Keratinocyte (primary cell): ENCODE data around the gene ATRX. TPM values are rescaled to one million over a fixed set of nuclear protein-coding genes. Genes with fewer than 3 reads are reported as not detected.

ENCODE experiments used
- DNase-seq: peaks from one replicate; pipeline ENCODE4 v3.0.0-alpha.2; 2011; ENCODE audit warnings: low read depth, missing footprints, low spot score
- FAIRE-seq: peaks from 2 replicates; lab custom pipeline; 2011; peaks lifted over from hg19 to GRCh38; lab: Jason Lieb, UNC
- H2AFZ ChIP-seq: 2 replicates; pipeline ENCODE4 v1.6.0; 2012; ENCODE audit warnings: low read length, control low read depth, inconsistent platforms; ENCODE audit not compliant: control insufficient read depth
- H3K27ac ChIP-seq: 2 replicates; pipeline ENCODE4 v1.5.1; 2011; ENCODE audit warnings: low read length; ENCODE audit not compliant: control insufficient read depth, insufficient read depth
- H3K27me3 ChIP-seq: 3 replicates; pipeline ENCODE4 v1.6.0; 2011; ENCODE audit warnings: low read length; ENCODE audit not compliant: control insufficient read depth, insufficient read depth; ENCODE audit errors: extremely low read depth
- H3K36me3 ChIP-seq, 2 experiments: 2 replicates in 1 of 2; 3 replicates in 1 of 2; pipeline ENCODE4 v1.5.1; 2011; ENCODE audit warnings: low read length in 2 of 2, mild to moderate bottlenecking in 1 of 2; ENCODE audit not compliant: control insufficient read depth in 2 of 2, insufficient read depth in 2 of 2; ENCODE audit errors: extremely low read depth in 1 of 2
- H3K4me1 ChIP-seq: 3 replicates; pipeline ENCODE4 v1.5.1; 2011; ENCODE audit warnings: low read length; ENCODE audit not compliant: control insufficient read depth, insufficient read depth; ENCODE audit errors: extremely low read depth
- H3K4me2 ChIP-seq: 3 replicates; pipeline ENCODE4 v1.6.0; 2011; ENCODE audit warnings: low read depth, low read length; ENCODE audit not compliant: control insufficient read depth, insufficient read depth; ENCODE audit errors: extremely low read depth
- H3K4me3 ChIP-seq, 3 experiments: fragments of 200-600 bp in 1 of 3; sonication (generic) in 1 of 3; 2 replicates in 2 of 3; 3 replicates in 1 of 3; pipeline ENCODE4 v1.5.1; 2011 to 2016; ENCODE audit warnings: low read length in 3 of 3, mild to moderate bottlenecking in 3 of 3, control low read depth in 2 of 3, inconsistent platforms in 1 of 3, low read depth in 1 of 3, mixed read lengths in 1 of 3, mixed run types in 1 of 3, moderate library complexity in 1 of 3; ENCODE audit not compliant: control insufficient read depth in 2 of 3, insufficient read depth in 2 of 3; ENCODE audit errors: extremely low read depth in 1 of 3
- H3K79me2 ChIP-seq: 2 replicates; pipeline ENCODE4 v1.6.0; 2012; ENCODE audit warnings: low read length; ENCODE audit not compliant: control insufficient read depth, insufficient read depth
- H3K9ac ChIP-seq: 3 replicates; pipeline ENCODE4 v1.6.0; 2011; ENCODE audit warnings: low read length; ENCODE audit not compliant: control insufficient read depth, insufficient read depth; ENCODE audit errors: extremely low read depth
- H3K9me1 ChIP-seq: 3 replicates; pipeline ENCODE4 v1.6.0; 2011; ENCODE audit warnings: low read length; ENCODE audit not compliant: control insufficient read depth, insufficient read depth; ENCODE audit errors: extremely low read depth
- H3K9me3 ChIP-seq: 2 replicates; pipeline ENCODE4 v1.5.1; 2012; ENCODE audit warnings: low read depth, low read length; ENCODE audit not compliant: control insufficient read depth
- H4K20me1 ChIP-seq: 3 replicates; pipeline ENCODE4 v1.6.0; 2011; ENCODE audit warnings: low read length; ENCODE audit not compliant: control insufficient read depth, insufficient read depth; ENCODE audit errors: extremely low read depth
- EZH2 ChIP-seq: IDR thresholded peaks from one replicate; pipeline ENCODE4 v1.6.1; 2012; ENCODE audit warnings: inconsistent platforms, mild to moderate bottlenecking, low read length, moderate library complexity
- dilution Hi-C: fragments of 300-500 bp; cut with MboI; formaldehyde crosslinking; loops from one replicate; pipeline ENCODE4 v1.7.0; 2020; ENCODE audit warnings: low sequenced_read_pairs; ENCODE audit not compliant: extremely low pct_ligation_motif_present
- polyA plus RNA-seq, 5 experiments: library from polyadenylated mRNA; depleted of rRNA in 3 of 5; stranded (reverse) in 3 of 5; stranded (forward) in 1 of 5; unstranded in 1 of 5; fragments of >200 nt; gene quantifications; 1 replicate in 1 of 5; 2 replicates in 3 of 5; 3 replicates in 1 of 5; pipeline versions ENCODE4 v1.2.1 to v1.2.3, GENCODE V29; 2011 to 2012; ENCODE audit warnings: missing spikeins in 2 of 5, low read depth in 1 of 5, low replicate concordance in 1 of 5
- TF ChIP-seq, protein P1 (sequence below), 3 experiments: IDR thresholded peaks in 1 of 3; conservative IDR thresholded peaks in 1 of 3; optimal IDR thresholded peaks in 1 of 3; 2 replicates in 2 of 3; 3 replicates in 1 of 3; pipeline versions ENCODE3 to v1.5.1; 2011; ENCODE audit warnings: low read length in 3 of 3, mild to moderate bottlenecking in 3 of 3, moderate library complexity in 2 of 3, control low read depth in 1 of 3, inconsistent platforms in 1 of 3; ENCODE audit not compliant: insufficient read depth in 2 of 3; ENCODE audit errors: extremely low read depth in 1 of 3

The ATRX gene
- polyA plus RNA-seq, 1 donor (not counting 4 experiments of a cell fraction or from before 2014, with no cell fraction given), result 31.3 TPM

DNA sequence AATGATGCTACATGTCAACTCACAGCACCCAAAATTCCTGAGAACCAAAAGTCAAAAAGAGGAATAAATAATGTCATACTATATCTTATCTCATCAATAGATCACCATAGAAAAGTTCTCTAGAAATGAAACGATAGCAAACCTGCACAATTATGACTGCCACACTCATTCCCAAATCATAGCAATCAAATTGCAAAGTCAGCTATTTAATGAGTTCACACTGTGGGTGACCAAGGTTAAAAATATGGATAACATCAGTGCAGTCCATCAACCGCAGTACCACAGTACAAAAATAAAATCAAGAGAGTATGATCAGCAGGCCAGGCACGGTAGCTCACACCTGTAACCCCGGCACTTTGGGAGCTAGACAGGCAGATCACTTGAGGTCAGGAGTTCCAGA, 62.3 kb downstream of the ATRX start:
- no peaks in the 10 kb centered on the region for H3K9me3 ChIP-seq
- TF ChIP-seq EZH2, result no peak
- TF ChIP-seq, protein P1, sequence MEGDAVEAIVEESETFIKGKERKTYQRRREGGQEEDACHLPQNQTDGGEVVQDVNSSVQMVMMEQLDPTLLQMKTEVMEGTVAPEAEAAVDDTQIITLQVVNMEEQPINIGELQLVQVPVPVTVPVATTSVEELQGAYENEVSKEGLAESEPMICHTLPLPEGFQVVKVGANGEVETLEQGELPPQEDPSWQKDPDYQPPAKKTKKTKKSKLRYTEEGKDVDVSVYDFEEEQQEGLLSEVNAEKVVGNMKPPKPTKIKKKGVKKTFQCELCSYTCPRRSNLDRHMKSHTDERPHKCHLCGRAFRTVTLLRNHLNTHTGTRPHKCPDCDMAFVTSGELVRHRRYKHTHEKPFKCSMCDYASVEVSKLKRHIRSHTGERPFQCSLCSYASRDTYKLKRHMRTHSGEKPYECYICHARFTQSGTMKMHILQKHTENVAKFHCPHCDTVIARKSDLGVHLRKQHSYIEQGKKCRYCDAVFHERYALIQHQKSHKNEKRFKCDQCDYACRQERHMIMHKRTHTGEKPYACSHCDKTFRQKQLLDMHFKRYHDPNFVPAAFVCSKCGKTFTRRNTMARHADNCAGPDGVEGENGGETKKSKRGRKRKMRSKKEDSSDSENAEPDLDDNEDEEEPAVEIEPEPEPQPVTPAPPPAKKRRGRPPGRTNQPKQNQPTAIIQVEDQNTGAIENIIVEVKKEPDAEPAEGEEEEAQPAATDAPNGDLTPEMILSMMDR (optimal IDR thresholded peaks at IDR 0.05 in 1 of 3, IDR thresholded peaks at IDR 0.05 in 1 of 3, conservative IDR thresholded peaks at IDR 0.05 in 1 of 3; ENCODE audit: extremely low read depth in 1 of 3, insufficient read depth in 2 of 3, low read length in 3 of 3), result no peak
- no peak overlapping the region for H2AFZ ChIP-seq
- H3K4me2 ChIP-seq, result no peak overlapping the region
- H3K9me1 ChIP-seq, result no peaks in the 10 kb centered on the region
- peaks cover 66% of the 10 kb centered on the region for H3K79me2 ChIP-seq
- H3K27me3 ChIP-seq, result no peaks in the 10 kb centered on the region
- no peak overlapping the region for H3K9ac ChIP-seq
- dilution Hi-C loops, result no loop called here
- H3K4me1 ChIP-seq, result no peaks in the 10 kb centered on the region
- no peaks in the 10 kb centered on the region for H3K36me3 ChIP-seq
- H4K20me1 ChIP-seq, result no peaks in the 10 kb centered on the region
- H3K4me3 ChIP-seq, result no peak overlapping the region
- H3K27ac ChIP-seq, result no peak overlapping the region
- no peak for DNase-seq
- FAIRE-seq, result no peak

DNA sequence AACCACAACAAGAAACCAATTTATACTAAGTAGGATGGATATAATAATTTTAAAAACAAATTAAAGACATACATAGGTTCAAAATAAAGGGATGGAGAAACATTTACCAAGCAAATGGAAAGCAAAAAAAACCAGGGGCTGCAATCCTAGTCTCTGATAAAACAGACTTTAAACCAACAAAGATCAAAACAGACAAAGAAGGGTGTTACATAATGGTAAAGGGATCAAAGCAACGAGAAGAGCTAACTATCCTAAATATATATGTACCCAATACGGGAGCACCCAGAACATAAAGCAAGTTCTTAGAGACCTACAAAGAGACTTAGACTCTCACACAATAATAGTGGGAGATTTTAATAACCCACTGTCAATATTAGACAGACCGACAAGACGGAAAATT, 66.6 kb downstream of the ATRX start:
- Histone ChIP-seq H3K27me3 (no peaks in the 10 kb centered on the region), H3K9me3 (no peaks in the 10 kb centered on the region), H3K4me3 (no peak overlapping the region), H3K4me2 (no peak overlapping the region), H3K4me1 (no peaks in the 10 kb centered on the region), H3K9ac (no peak overlapping the region), H4K20me1 (no peaks in the 10 kb centered on the region), H3K79me2 (peaks cover 47% of the 10 kb centered on the region), H3K9me1 (no peaks in the 10 kb centered on the region), H3K27ac (no peak overlapping the region), H3K36me3 (no peaks in the 10 kb centered on the region), H2AFZ (no peak overlapping the region)
- no peak for DNase-seq
- dilution Hi-C loops, result no loop called here
- no peak for FAIRE-seq
- no peak for TF ChIP-seq EZH2
- TF ChIP-seq, protein P1 (optimal IDR thresholded peaks at IDR 0.05 in 1 of 3, IDR thresholded peaks at IDR 0.05 in 1 of 3, conservative IDR thresholded peaks at IDR 0.05 in 1 of 3; ENCODE audit: extremely low read depth in 1 of 3, insufficient read depth in 2 of 3, low read length in 3 of 3), result no peak
